ENCODE results near the gene TEAD4.

TEAD4 gene

GRCh38 chr12:2961705-2962104 is 2.5 kb downstream of the TEAD4 start:
- Histone ChIP-seq H3K36me3 (peaks cover 14% of the 10 kb centered on the region), H3K9me3 (ENCODE audit: severe bottlenecking) (no peaks in the 10 kb centered on the region), H3K27ac (no peak overlapping the region), H3K4me3 (ENCODE audit: low read depth, low read length) (no peak overlapping the region), H3K27me3 (ENCODE audit: insufficient read depth, low read depth, severe bottlenecking) (no peaks in the 10 kb centered on the region)
- no peak for TF ChIP-seq CTCF (IDR thresholded peaks at IDR 0.05; ENCODE audit: low read depth, low read length)
- no peak for DNase-seq

GRCh38 chr12:2963154-2963759 is 4.1 kb downstream of the TEAD4 start:
- no peak for TF ChIP-seq CTCF (IDR thresholded peaks at IDR 0.05; ENCODE audit: low read depth, low read length)
- Histone ChIP-seq H3K9me3 (ENCODE audit: severe bottlenecking) (no peaks in the 10 kb centered on the region), H3K36me3 (peaks cover 24% of the 10 kb centered on the region), H3K4me3 (ENCODE audit: low read depth, low read length) (no peak overlapping the region), H3K27me3 (ENCODE audit: insufficient read depth, low read depth, severe bottlenecking) (no peaks in the 10 kb centered on the region), H3K27ac (peak overlapping the region; percentile 83)
- DNase-seq, result peak; percentile 89

- TF ChIP-seq CTCF (IDR thresholded peaks at IDR 0.05; ENCODE audit: low read depth, low read length), result no peak
- DNase-seq, result no peak
- Histone ChIP-seq H3K36me3 (peaks cover 24% of the 10 kb centered on the region), H3K27ac (peak overlapping the region; percentile 83), H3K27me3 (ENCODE audit: insufficient read depth, low read depth, severe bottlenecking) (no peaks in the 10 kb centered on the region), H3K9me3 (ENCODE audit: severe bottlenecking) (no peaks in the 10 kb centered on the region), H3K4me3 (ENCODE audit: low read depth, low read length) (no peak overlapping the region)
Observed at GRCh38 chr12:2963760-2964292, 4.6 kb downstream of the TEAD4 start.

- Histone ChIP-seq H3K4me3 (ENCODE audit: low read depth, low read length) (no peak overlapping the region), H3K9me3 (ENCODE audit: severe bottlenecking) (no peaks in the 10 kb centered on the region), H3K36me3 (peaks cover 34% of the 10 kb centered on the region), H3K27ac (no peak overlapping the region), H3K27me3 (ENCODE audit: insufficient read depth, low read depth, severe bottlenecking) (no peaks in the 10 kb centered on the region)
- TF ChIP-seq CTCF (IDR thresholded peaks at IDR 0.05; ENCODE audit: low read depth, low read length), result no peak
- DNase-seq, result no peak
Observed at GRCh38 chr12:2967651-2968050, 8.5 kb downstream of the TEAD4 start.

- Histone ChIP-seq H3K4me3 (ENCODE audit: low read depth, low read length) (no peak overlapping the region), H3K27me3 (ENCODE audit: insufficient read depth, low read depth, severe bottlenecking) (no peaks in the 10 kb centered on the region), H3K36me3 (peaks cover 29% of the 10 kb centered on the region), H3K9me3 (ENCODE audit: severe bottlenecking) (no peaks in the 10 kb centered on the region), H3K27ac (no peak overlapping the region)
- no peak for TF ChIP-seq CTCF (IDR thresholded peaks at IDR 0.05; ENCODE audit: low read depth, low read length)
- DNase-seq, result no peak
Observed at GRCh38 chr12:2970744-2971143, 11.5 kb downstream of the TEAD4 start.

- Histone ChIP-seq H3K36me3 (peaks cover 15% of the 10 kb centered on the region), H3K27ac (no peak overlapping the region), H3K27me3 (ENCODE audit: insufficient read depth, low read depth, severe bottlenecking) (no peaks in the 10 kb centered on the region), H3K9me3 (ENCODE audit: severe bottlenecking) (no peaks in the 10 kb centered on the region), H3K4me3 (ENCODE audit: low read depth, low read length) (no peak overlapping the region)
- TF ChIP-seq CTCF (IDR thresholded peaks at IDR 0.05; ENCODE audit: low read depth, low read length), result no peak
- no peak for DNase-seq
Observed at GRCh38 chr12:2973566-2973965, 14.4 kb downstream of the TEAD4 start.

All from WERI-Rb-1 (cell line).